HG02610 (cell line): Measurements from ENCODE around the gene RALB.
"Not testable (repeated sequence)": the region's sequence is repeated elsewhere in the genome, so short reads cannot be mapped to it uniquely, and the experiment has no call there.

Experiments used
- ATAC-seq: cut with Tn5 transposase; IDR thresholded peaks from one replicate; pipeline ENCODE4 v1.9.1; 2021; ENCODE audit warnings: mild to moderate bottlenecking, moderate library complexity; ENCODE audit not compliant: unreplicated experiment

Gene RALB

GRCh38 chr2:120290737-120291136 is 38.1 kb downstream of the RALB start:
- ATAC-seq: no peak

GRCh38 chr2:120291401-120292311 is 39.0 kb downstream of the RALB start:
- no peak for ATAC-seq

- no peak for ATAC-seq
Observed at GRCh38 chr2:120293096-120294007, 40.7 kb downstream of the RALB start.

DNA sequence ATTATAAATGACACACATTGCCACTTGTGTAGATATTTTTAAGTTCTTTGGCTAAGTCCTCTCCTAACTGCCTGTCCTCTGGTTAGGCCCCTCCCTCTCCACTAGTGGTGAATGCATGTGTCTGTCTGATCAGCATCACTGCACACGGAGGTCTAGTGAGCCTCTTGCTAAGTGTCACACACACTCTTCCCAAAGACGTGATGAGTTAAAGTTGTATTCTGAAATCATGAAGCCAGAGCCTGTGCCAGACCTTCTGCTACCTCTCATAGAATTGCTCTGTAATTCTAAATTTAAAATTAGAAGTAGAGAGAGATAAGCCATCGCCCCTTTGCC is 41.3 kb downstream of the RALB start:
- ATAC-seq: peak; percentile 75

DNA sequence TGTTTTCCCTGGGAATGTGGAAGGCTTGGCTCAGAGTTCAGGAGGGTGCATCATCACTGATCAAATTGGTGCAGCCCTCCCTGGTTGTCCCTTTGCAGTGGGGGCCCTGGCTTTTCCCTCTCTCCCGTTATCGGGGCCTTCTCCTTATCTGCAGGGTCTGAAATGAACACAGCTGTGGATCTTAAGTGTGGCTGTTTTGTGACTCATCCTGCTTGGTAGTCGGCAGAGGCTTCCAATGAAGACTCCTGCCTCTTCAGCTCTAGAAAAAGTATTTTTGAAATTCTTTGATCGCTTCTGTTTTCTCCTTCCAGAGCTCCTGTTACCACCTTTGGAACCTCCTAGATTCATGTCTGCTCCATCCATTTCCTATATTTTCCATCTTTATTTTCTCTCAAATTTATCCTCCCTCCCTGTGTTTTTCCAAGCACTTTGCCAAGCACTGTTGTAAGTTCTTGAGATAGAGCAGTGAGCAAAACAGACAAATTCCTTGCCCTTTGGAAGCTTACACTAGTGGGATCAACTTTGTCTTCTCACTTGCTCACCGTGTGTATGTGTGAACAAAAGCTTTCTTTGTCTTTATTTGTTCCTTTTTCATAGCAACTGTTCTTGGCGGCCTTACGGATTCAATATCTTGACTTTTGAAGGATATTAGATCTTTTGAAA is 45.7 kb downstream of the RALB start:
- ATAC-seq: no peak

DNA sequence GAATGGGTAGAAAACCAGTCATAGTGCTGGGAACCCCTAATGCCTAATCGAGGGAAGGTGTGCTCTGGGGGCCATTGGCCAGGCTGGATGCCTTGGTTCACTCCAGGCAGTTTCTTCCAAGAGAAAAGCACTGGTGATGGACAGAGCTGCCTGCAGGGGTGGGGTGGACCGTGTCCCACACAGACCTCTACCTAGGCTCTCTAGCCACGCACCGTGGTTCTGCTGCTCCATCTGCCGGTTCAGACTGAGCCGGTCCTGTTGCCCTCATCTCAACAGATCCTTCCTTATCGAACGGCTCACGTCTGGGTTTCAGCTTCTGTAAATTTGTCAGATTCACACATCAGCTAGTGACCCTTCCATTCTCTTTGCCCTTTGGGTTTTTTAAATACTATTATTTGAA is 46.4 kb downstream of the RALB start:
- ATAC-seq: no peak

DNA sequence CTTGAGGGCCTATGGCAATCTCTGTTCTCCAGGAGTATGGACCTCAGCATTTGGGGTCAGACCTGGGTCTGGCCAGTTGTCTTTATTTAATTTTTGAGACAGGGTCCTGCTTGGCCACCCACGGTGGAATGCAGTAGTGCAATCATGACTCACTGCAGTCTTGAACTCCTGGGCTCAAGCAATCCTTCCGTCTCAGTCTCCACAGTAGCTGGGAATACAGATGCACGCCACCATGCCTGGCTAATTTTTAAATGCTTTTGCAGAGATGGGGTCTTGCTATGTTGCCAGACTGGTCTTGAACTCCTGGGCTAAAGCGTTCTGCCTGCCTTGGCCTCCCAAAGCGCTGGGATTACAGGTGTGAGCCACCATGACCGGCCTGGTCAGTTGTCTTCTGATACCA is 46.9 kb downstream of the RALB start:
- ATAC-seq: no peak

- ATAC-seq: no peak
Observed at GRCh38 chr2:120300385-120300784, 47.7 kb downstream of the RALB start.

GRCh38 chr2:120301284-120301683 is 48.6 kb downstream of the RALB start:
- no peak for ATAC-seq

DNA sequence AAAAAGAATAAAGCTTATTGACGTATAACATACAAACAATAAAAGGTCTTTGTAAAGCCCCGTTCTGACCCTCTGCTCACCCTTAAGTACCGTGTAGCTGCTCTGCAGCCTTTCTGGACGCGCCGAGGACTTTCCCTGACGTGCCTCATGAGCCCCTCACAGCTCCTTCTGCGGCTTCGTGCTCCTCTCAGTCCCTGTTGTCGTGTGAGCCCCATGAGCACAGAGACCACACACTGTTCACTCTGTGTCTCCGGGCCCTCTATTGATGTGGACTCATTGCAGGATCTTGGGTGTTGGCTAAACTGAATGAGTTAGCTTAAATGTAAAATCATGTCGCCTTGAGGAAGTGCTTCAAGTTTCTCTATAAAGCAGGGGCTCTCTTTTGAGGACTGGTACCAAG is 49.6 kb downstream of the RALB start:
- ATAC-seq: no peak

- no peak for ATAC-seq
Observed at GRCh38 chr2:120303177-120303576, 50.5 kb downstream of the RALB start.

DNA sequence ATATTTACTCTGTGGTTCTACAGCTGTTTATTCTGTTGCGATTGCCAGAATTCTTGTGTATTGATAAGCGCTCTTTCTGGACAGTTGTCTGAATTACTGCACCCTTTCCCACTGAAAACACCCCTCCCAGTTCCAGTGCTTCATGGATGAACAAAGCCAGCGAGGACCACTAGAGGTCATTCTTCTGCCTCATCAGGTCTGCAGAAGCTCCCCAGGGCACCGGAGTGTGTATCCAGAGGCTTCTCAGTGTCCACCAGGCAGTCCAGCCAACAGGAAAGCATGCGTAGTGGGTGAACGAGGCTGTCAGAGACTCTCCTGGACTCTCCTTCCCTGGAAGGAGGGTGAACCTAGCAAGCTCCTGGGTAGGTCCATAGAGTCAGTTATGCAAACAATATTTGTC is 52.6 kb downstream of the RALB start:
- no peak for ATAC-seq

DNA sequence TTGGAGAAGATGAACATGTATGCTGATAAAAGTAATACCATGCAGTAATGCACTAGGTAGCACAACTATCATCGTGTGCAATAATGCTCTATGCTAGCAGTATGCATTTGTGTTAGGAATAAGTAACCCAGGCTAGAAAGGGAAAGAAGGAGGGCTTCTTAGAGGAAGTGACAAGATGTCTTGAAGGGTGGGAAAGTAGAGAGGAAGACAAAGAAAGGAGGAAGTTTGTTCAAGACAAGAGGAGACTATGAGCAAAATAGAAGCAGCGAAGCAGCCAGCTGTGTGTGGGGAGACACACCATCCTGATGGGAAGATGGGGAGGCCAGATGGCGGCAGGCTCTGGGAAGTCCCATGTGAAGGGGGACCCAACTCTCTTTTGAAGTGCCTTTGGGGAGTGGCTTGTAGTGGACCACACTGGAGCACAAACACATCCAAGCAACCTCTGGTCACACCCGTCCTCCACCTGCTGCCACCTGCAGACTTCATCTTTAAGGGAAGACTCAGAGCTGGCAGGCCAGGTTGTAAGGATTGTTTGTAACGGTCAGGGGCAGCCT is 53.4 kb downstream of the RALB start:
- no peak for ATAC-seq

GRCh38 chr2:120307482-120307881 is 54.8 kb downstream of the RALB start:
- ATAC-seq: no peak

- ATAC-seq: no peak
Observed at GRCh38 chr2:120308038-120308910, 55.6 kb downstream of the RALB start.

DNA sequence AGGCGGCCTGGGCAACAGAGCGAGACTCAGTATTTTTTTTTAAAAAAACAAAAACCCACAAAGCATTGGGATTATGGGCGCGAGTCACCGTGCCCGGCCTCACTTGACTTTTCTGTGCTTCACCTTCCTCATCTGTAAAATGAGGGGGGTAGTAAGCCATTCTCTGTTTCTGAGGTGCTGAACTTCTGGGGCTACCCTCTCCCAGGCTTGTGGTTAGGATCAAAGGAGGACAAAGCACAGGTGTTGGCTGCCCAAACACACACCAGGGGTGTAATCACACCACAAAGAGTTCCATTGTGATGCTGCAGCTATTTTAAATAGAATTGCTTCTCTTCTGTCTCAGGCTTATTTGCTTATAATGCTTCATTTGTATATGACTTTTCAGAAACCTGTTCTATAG is 57.5 kb downstream of the RALB start:
- peak; percentile 64 for ATAC-seq

- ATAC-seq: not testable (repeated sequence)
Observed at GRCh38 chr2:120310841-120311240, 58.2 kb downstream of the RALB start.

GRCh38 chr2:120312076-120312475 is 59.4 kb downstream of the RALB start:
- ATAC-seq: no peak

DNA sequence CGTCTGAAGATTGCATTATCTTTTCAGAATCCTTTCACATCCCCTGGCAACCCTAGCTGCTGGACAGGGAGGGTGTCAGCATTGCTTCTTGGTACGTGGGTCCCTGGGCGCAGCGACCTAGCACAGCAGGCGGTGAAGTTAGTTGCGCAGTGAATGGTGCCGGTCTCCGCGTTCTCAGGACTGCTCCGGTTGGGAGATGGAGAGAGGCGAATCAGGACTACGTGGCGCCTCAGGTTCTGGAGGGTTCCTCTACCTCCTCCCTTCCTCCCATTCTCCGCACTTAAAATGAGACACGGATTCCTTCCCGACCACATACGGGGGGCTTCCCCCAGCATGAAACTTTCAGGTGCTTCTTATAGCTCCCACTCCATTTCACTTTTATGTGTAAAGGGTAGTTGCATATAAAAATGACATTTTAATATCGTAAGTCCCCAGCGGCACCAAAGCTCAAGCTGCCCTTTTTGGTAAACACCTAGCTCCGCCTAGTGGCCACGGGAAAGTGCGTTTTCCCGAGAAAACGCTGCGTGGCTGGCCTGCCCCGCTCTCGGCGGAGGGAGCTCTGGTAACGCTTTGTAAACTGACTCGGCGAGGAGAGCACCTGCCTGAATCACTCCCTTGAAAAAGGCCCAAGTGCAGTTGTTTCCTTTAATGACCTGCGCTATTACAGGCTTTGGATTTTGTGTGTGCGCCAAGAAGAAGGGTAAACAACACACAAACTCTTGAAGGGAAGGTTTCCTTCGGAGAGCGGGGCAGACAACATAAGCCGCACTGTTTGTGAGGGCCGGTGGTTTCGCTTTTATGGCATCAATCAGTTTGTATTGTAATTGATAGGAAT is 60.4 kb downstream of the RALB start:
- peak; percentile 37 for ATAC-seq
